ENCODE data around the gene FRMPD1. TPM values are rescaled to one million over a fixed set of nuclear protein-coding genes. Genes with fewer than 3 reads are reported as not detected.

FRMPD1 gene
- total RNA-seq, 1 donor from 2014 or later: 2.1 TPM

DNA sequence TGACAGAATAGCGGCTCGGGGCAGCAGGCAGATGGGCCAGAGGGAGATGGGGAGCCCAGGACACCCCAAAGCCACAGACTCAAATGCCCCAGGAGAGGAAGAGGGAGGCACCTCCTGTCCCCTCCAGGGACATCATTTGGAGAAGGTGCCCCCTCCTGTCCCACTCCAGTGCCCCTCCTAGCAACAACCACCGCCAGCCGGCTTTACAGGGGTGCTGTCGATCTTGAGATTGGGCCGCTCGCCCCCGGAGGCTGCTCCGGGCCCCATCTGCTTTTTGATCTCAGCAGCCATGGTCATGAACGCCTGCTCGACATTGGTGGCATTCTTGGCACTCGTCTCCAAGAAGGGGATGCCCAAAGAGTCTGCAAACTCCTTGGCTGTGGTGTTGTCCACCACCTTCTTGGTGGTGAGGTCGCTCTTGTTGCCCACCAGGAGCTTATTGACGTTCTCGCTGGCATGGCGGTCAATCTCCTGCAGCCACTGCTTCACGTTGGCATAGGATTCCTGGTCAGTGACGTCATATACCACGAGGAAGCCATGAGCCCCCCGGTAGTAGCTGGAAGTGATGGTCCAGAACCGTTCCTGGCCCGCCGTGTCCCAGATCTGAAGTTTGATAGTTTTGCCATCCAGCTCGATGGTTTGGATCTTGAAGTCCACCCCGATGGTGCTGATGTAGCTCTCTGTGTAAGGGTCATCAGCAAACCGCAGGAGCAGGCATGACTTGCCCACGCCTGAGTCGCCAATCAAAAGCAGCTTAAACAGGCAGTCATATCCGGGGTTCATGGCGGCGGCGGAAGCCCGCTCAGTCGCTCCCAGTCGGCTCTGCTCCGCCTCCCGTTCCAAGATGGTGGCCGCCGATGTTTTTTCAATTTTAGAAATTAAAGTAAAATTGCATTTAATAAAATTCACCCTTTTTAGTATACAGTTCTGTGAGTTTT is 14.0 kb upstream of the FRMPD1 start:
- DNase-seq: no peak

DNA sequence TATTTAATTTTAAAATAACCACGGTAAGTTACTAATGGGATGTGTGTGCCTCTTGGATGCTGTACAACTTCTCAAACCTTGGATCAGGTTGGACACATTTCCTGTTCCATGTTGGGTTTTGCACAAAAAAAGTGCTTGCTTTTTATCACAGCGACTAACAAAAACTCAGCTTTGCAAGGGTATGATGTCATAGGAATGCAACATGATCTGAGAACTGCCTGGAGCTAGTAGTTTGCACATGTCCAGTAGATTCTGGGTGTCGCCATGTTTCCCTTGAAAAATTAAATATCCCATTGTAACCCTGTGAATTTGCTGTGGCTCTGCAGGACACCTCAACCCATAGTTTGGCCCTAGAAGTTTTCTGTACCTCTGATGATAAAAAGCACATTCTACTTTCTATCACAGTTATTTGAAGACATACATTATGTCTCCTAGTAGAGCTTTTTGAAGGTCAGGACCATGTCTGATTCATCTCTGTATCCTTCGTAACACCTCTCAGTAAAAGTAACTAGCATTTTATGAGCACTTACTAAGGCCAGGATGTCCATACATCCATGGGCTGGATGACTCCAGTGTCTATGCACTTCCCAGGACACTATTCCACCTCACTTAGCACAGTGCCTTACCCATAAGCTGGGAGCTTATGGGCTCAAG is 11.5 kb upstream of the FRMPD1 start:
- no peak for DNase-seq

DNA sequence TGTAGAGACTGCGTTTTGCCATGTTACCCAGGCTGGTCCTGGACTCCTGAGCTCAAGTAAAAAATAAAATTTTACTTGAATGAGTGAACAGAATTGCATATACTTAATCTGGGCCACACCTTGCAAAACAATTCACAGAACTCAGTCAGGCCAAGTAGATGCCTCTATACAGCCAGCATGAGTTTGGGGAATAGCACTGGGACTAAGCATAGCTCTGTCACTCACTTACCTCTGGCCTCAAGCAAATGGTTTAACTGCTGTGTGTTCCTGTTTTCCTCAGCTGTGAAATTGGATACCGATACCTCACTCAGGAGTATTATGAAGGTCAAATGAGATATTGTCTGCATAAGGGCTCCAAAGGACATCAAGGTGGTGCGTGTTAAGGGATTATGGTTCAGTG is 10.9 kb upstream of the FRMPD1 start:
- DNase-seq: no peak

DNA sequence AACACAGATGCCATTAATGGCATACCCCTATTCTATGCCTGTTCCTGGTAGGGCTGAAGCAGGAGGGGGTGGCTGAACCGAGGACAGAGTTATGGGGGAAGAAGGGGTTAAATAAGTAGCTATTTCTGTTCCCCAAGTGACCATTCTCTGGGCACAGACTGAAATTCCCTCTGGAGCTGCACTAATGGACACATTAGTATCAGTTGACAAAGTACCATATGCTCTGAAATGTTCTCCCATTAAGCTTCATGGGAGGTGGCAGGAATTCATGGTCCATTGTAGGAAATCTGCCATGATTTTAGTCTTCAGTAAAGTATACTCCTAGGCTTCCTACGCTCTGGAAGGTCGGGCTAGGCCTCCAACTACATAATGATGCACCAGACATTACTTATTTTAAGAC is 10.5 kb upstream of the FRMPD1 start:
- no peak for DNase-seq

DNA sequence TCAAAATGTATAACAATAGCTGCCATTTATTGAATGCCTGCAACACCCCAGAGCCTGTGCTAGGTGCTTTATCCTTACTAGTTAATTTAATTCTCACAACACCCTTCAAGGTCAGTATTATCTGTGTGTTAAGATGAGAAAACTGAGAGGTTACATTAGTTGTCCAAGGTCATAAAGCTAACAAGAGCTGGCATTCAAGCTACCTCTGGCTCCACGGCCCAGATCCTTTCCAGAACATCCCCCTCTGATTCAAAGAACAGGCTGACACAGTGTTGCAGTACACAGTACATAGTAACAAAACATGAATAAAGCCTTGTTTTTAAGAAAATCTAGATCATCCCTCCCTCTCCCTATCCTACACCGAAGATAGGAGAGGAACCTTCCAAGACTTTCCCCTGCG is 9.4 kb upstream of the FRMPD1 start:
- DNase-seq: no peak

DNA sequence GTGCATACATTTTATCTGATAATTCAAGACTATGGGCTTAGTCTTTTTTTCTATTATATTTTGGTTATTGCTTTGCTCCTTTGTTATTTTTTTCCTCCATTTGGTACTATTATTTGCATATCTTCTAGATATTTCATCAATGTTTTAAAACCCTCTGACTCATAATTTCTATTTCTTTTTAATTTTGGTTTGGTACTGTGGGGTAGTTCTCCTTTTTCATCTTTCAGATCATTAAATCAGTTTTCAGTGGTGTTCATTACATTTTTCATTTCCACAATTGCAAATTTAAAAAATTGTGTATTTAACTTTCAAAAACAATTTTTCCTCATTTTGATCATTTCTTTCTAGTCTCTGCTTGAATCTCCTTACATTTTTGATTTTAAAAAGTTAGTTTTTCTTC is 7.5 kb upstream of the FRMPD1 start:
- DNase-seq: no peak

DNA sequence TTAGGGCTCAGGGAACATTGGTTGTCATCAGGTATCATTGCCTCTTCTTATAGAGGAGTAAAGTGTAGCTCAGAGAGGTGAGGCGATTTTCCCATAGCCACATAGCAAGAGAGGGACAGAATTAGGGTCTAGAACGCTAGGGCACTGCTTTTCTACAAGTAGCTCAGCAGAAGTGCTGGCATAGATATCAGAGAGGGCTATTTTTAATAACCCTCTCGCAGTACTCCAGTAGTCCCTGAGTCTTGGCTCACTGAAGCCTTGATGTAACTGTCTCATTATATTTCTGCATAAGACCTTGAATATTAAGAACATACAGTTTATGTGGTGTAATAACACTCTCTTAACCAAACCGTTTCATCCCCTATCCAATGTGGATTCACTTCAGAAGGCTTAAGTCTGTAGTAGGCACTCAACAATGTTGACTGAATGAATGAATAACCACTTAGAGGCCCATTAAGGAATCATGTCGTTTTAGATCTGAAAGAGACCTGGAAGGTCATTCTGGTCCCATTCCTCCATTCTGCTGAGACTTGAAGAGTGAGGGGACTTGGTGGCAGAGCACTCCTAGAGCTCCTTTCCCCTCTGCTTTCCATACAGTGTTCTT is 4.7 kb upstream of the FRMPD1 start:
- DNase-seq: no peak

DNA sequence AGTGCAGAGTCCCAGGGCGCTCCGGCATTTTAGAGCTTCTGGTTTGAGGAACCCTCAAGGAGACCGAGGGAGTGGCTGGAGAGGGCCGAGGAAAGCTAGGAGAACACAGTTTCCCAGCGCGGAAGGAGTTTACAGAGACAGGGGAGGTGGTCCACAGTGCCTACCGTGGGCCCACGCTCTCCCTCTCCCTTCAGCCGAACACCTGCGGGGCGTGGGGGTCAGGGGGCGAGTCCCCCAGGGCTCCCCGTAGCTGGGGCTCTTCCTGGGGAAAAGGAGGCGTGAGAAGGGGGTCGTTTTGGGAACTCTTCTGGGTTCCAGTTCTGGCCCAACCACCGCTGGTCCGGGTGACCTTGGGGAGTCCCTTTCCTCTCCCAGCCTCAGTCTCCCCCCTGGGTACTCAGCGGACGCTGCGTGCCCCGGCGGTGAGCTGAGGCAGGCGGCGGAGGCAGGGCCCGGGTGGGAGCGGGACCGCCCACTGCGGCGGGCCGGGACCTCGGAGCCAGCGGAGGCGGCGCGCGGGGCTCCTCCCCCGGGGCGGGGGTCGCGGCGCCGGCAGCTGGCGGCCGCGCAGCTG is 368 bp upstream of the FRMPD1 start:
- no peak for DNase-seq

DNA sequence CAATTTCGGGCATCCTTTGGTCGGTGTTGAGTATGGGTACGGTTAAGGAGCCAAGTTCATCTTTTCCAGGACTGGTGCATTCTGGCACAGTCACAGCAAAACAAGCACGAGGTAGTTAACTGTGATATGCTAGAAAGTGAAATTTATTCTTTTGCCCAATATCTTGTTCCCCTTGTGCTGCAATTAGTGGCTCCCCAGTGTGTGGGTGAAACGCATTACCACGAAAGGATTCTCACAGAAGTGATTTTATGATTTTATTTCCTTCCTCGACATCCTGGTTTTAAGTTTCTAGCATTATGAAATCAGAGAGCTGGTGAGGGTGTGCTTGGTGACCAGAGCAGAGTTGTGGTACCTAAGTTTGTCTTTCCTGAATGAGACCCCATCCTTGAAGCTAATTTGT is 1.5 kb downstream of the FRMPD1 start:
- no peak for DNase-seq

DNA sequence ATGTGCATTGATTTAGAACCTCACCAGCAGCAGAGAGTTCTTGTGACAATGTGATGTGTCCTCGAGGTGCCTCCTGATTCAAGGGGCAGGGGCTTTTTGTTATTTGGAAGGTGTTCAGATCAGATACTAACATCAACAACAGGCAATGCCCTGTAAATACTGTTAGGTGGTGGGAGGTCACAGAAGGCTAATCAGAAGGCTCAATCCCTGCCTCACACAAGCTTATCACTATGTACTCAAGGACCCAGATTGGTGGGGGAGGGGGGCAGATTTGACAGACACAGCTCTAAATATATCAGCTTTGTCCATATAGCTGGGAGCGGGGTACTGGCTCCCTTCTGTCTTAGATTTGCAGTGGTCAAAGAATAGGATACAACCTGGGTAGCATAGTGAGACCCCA is 2.6 kb downstream of the FRMPD1 start:
- DNase-seq: no peak

DNA sequence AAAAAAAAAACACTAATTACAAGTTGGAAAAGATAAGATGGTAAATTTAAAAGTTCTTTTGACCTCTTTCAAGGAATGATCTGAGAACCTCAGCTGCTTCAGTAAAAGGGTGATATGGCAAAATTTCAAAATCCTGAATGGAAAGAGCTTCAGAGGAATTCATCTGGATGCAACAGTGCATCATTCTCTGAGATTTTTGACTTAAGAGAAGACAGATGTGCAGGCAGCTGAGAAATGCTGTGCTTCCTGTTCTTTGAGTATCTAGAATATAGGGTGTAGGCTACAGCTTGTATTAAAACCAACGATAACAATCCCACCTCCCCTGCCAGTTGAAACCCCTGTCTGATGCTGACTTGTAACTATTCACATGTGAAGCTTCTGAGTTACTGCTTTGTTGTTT is 6.2 kb downstream of the FRMPD1 start:
- peak; percentile 58 for DNase-seq

DNA sequence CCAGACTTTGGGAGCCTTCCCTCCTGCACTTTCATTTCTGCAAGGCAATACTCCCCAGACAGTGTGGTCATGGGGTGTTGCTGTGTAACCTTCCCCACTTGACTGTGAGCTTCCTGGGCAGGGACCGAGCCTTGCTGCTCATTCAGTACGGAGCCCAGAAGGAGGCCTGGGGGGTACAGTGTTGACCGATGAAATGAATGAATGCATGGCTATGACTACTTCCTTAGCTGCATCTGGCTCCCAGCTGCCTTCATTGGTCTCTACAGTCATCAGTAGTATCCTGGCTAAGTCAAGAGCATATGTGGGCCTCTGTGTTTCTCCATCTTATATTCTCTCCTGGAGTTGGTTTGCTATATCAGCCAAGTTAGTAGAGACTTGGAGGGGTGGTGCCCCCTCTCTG is 9.9 kb downstream of the FRMPD1 start:
- DNase-seq: no peak

DNA sequence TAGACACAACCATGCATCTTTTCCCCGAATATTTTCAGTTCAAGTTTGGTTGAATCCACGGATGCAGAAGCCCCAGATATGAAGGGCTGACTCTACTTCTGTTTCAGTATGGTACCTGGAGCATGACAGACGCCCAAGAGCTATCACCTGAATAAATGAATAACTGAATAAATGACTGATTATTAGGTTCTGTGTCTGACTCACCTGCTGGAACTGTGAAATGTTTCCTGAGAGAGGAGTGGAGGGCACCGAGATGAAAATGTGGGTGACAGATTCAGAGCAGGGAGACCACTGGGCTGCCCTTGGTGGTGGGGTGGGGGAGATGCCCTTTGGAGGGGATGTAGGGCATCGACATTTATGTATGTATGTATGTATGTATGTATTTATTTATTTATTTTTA is 13.2 kb downstream of the FRMPD1 start:
- no peak for DNase-seq

DNA sequence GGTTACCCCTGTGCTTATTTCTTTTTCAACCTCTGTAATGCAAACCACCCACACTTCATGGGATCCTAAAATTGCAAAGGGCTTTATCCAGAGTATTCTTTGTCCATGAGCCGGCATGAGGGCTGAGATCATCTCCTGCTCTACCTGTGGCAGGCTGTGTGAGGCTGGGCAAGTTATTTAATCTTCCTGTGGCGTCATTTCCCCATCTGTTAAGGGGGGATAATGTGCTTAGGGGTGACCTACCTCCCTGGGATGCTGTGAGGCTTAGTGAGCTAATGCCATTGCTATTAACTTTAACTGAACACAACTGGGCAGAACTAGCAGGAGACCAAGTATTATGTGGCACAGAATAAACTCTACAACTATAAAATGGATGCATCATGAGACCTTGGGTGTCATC is 17.0 kb downstream of the FRMPD1 start:
- no peak for DNase-seq

DNA sequence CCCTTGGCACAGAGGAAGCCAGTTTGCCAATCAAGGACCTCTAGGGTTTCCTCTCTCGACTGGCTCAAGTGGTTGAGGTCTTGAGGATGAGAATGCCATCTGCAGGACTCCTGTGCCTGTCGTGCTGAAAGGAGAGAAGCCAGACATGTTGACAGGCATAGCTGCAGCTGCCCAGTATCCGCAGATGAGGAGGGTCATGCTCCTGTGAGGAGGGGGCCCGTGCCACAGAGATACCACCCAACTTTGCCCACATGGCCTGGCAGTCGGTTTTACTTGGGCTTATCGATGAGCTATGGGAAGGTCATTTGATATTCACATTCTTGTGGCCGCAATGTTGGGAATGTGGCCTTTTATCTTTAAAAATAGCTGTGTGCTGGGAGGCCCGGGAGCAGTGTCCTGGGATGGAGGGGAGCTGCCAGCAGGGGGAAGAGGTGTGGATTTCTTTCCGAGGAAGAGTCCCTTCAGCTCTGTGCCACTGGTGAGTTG is 17.4 kb downstream of the FRMPD1 start:
- DNase-seq: no peak

DNA sequence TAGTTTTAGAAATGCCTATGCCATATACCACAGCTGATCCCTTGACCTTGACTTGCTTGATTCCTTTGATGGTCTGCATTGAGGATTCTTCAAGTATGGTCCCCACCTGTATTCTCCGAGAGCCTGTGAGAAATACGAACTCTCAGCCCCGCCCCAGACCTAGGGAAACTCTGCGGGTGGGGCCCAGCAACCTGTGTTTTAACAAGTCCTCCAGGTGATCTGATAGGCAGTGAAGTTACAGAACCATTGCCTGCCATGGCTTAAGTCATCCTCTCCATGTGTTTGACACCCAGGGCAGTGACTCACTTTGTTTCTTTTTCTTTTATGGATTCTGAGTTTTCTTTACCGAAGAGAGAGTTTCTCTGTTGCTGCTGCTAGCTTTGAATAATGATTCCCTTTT is 18.5 kb downstream of the FRMPD1 start:
- DNase-seq: no peak

DNA sequence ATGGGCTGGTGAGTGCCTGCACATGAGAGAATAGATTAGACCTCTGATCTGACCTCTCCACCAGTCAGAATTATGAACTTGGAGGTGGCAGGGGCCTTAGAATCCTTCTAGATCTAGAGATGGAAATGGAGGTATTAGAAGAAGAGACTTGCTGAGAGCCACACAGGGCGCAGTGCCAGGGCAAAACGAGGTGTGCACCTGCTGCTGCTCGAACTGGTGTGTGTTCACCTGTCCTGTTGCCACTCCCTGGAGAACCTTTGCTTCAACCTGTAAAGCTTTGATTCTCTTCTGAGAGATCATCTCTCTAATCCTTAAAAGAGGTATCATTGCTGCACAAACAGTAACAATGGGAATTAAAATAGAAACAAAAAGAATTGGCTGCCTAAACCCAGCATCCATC is 24.9 kb downstream of the FRMPD1 start:
- no peak for DNase-seq

DNA sequence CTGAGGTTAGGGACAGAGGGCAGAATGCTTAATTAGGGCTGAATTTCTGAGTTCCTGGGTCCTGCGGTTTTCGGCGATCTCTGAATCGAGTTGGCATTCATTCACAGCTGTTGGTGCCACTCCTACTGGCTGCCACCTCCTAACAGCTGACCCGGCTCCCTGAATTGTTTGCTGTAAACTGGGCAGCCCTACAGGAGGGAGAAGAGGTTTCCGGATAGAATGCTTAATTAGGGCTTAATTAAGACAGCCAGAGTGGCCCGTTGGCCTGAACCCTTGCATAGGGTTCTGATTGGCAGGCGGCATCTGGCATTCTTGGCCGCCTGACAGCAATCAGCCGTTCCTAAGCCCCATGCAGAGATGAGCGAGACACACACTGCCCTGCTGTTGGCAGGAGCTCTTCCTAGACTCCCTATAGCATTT is 25.7 kb downstream of the FRMPD1 start:
- peak; percentile 27 for DNase-seq

DNA sequence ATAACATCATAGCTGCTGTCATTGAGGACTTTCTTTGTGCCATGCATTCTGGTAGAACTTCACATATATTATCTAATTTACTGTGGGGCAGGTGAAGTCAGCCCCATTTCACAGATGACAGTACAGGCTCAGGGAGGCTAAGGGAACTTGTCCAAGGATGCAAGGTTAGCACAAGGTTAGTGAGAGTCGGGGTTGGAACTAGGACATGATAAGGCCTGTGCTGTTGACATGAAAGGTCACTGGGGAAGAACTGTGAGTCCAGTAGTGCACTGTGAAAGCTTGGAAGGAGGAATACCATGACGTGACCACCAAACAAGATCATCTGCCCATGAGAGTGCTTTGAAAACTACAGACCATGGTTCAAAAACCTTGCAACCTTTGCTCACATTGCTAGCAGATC is 26.7 kb downstream of the FRMPD1 start:
- no peak for DNase-seq

DNA sequence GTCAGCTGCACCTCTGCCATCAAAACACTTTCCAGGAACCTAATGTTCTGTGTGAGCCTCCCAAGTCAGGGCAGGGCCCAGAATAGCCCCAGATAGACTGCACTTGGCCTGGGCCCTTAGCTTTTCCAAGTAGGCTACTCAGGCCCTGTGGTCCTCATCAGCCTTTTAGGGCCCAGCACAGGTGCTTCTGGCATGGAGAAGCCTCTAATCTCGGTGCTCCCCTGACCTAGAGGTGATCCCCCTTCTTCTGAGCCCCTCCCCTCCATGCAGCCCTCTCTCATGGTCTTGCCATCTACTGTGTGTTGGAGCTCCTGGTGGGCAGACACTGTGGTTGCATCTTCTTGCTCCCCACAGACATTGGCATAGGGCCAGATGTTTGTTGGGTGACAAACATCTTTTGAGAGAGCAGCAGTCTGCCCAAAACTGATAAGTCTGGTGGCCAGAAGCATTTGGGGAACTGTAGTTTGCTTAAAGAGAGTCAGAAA is 28.1 kb downstream of the FRMPD1 start:
- no peak for DNase-seq

DNA sequence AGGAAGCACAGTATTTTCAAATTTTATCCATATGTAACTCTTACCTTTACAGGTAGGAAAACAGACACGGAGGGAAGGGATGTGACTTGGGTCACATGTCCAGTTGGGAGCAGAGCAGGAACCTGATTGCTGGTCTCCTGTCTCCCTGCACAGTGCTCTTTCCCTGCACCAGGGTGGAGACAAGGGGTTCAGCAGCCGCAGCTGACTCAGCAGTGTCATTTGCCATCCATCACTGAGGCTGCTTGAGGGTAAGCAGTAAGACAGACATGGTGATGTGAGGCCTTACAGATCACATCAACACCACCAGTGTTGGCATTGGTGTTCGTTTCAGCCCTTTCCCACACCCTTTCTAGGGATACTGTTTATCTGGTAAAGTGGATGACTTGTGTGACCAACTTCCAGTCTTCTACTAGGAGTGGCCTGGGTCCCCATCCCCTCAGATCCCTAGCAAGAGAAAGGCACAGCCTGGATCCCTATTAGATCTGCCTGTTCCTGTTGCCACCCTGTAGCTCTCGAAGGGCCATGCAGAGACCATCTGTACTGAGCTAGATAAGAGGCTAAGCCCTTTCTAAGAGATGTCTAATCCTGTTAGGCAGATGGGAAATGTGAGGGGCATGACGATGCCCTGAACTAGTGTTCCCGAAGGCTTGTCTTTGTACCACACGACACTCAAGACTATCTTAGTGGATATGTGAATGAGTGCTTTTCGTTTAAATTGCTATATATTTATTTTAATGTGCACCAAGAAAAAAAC is 29.1 kb downstream of the FRMPD1 start:
- DNase-seq: no peak

DNA sequence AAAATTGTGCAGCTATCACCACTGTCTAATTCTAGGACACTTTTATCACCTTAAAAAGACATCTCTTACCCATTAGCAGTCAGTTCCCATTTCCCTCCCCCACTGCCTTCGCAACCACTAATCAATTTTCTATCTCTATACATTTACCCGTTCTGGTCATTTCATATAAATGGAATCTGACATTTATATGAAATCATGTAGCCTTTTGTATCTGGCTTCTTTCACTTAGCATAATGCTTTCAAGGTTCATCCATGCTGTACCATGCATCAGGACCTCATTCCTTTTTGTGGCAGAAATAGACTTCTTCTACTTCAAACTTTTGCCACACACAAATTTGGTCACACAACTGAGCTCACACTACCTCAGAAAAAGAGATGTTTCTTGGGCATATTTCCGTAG is 32.2 kb downstream of the FRMPD1 start:
- no peak for DNase-seq

Data from skin of body (tissue), 2 donors.